Effector memory CD8-positive, alpha-beta T cell (primary cell): ENCODE results near the gene ASMTL.
A peak's percentile ranks its signal among the peaks of the same experiment; 100 is the strongest.
"Not testable (repeated sequence)": the region's sequence is repeated elsewhere in the genome, so short reads cannot be mapped to it uniquely, and the experiment has no call there.

ENCODE experiments used
- ATAC-seq: fragments of 150-1000 bp; cut with Tn5 transposase; replicated peaks from 2 replicates; pipeline ENCODE4 v1.10.0; 2021; ENCODE audit warnings: mild to moderate bottlenecking, moderate library complexity
- DNase-seq, 3 experiments: peaks; one replicate each; pipeline ENCODE4 v3.0.0; 2021
- H3K27ac Mint-ChIP-seq, 2 donors: one replicate each; pipeline ENCODE4 v1.8.0; 2022; ENCODE audit warnings: mild to moderate bottlenecking in 2 of 2, mixed read lengths in 2 of 2, moderate library complexity in 2 of 2
- H3K27me3 Mint-ChIP-seq, 2 donors: one replicate each; pipeline ENCODE4 v1.8.0; 2022; ENCODE audit warnings: mixed read lengths in 2 of 2
- H3K36me3 Mint-ChIP-seq: one replicate; pipeline ENCODE4 v1.8.0; 2022; ENCODE audit warnings: mild to moderate bottlenecking, moderate library complexity, mixed read lengths; ENCODE audit not compliant: insufficient read depth
- H3K4me1 Mint-ChIP-seq, 2 donors: one replicate each; pipeline ENCODE4 v1.8.0; 2022; ENCODE audit warnings: low read depth in 2 of 2, mixed read lengths in 2 of 2
- H3K4me3 Mint-ChIP-seq, 2 donors: one replicate each; pipeline ENCODE4 v1.8.0; 2022; ENCODE audit warnings: mild to moderate bottlenecking in 2 of 2, mixed read lengths in 2 of 2, moderate library complexity in 2 of 2
- H3K9me3 Mint-ChIP-seq, 2 donors: one replicate each; pipeline ENCODE4 v1.8.0; 2022; ENCODE audit warnings: mixed read lengths in 2 of 2

ASMTL gene

GRCh38 chrX:1476682-1477081 is 24.0 kb upstream of the ASMTL start:
- DNase-seq (peak in 1 of 3 experiments; percentile 0), ATAC-seq (no peak)
- Mint-ChIP-seq H3K27me3 (no peaks in the 10 kb centered on the region), H3K36me3 (peaks cover 66% of the 10 kb centered on the region), H3K9me3 (peaks cover 20 to 43% of the 10 kb centered on the region in 2 donors), H3K4me1 (peaks cover 78 to 87% of the 10 kb centered on the region in 2 donors), H3K4me3 (peak overlapping the region in 1 of 2 donors; percentile 48), H3K27ac (peak overlapping the region; percentile 96 to 98)

- DNase-seq: peak in 1 of 3 experiments; percentile 0
- peaks cover 80 to 87% of the 10 kb centered on the region in 2 donors for H3K4me1 Mint-ChIP-seq
- H3K27ac Mint-ChIP-seq: peak overlapping the region; percentile 96 to 98
- H3K9me3 Mint-ChIP-seq: peaks cover 20 to 45% of the 10 kb centered on the region in 2 donors
- no peak for ATAC-seq
- peak overlapping the region in 1 of 2 donors; percentile 48 for H3K4me3 Mint-ChIP-seq
- H3K36me3 Mint-ChIP-seq: peaks cover 66% of the 10 kb centered on the region
- no peaks in the 10 kb centered on the region for H3K27me3 Mint-ChIP-seq
Observed at GRCh38 chrX:1475881-1476280, 23.2 kb upstream of the ASMTL start.

GRCh38 chrX:1475481-1475880 is 22.8 kb upstream of the ASMTL start:
- peaks cover 66% of the 10 kb centered on the region for H3K36me3 Mint-ChIP-seq
- H3K4me3 Mint-ChIP-seq: peak overlapping the region in 1 of 2 donors; percentile 43
- peak overlapping the region; percentile 96 to 98 for H3K27ac Mint-ChIP-seq
- H3K4me1 Mint-ChIP-seq: peaks cover 79 to 87% of the 10 kb centered on the region in 2 donors
- DNase-seq (no peak), ATAC-seq (no peak)
- no peaks in the 10 kb centered on the region for H3K27me3 Mint-ChIP-seq
- H3K9me3 Mint-ChIP-seq: peaks cover 20 to 45% of the 10 kb centered on the region in 2 donors

DNA sequence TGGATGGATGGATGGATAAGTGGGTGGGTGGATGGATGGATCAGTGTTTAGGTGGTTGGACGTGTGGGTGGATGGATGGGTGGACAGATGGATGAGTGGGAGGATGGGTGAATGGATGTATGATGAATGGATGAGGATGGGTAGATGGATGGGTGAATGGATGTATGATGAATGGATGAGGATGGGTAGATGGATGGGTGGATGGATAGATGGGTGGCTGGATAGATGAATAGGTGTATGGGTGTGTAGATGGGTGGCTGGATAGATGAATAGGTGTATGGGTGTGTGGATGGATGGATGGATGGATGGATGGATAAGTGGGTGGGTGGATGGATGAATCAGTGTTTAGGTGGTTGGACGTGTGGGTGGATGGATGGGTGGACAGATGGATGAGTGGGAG is 21.9 kb upstream of the ASMTL start:
- H3K27ac Mint-ChIP-seq: peak overlapping the region; percentile 96 to 99
- peaks cover 65% of the 10 kb centered on the region for H3K36me3 Mint-ChIP-seq
- H3K4me3 Mint-ChIP-seq: peak overlapping the region; percentile 85 to 88
- peaks cover 20 to 45% of the 10 kb centered on the region in 2 donors for H3K9me3 Mint-ChIP-seq
- peaks cover 75 to 84% of the 10 kb centered on the region in 2 donors for H3K4me1 Mint-ChIP-seq
- not testable (repeated sequence) for H3K27me3 Mint-ChIP-seq, ATAC-seq, DNase-seq

DNA sequence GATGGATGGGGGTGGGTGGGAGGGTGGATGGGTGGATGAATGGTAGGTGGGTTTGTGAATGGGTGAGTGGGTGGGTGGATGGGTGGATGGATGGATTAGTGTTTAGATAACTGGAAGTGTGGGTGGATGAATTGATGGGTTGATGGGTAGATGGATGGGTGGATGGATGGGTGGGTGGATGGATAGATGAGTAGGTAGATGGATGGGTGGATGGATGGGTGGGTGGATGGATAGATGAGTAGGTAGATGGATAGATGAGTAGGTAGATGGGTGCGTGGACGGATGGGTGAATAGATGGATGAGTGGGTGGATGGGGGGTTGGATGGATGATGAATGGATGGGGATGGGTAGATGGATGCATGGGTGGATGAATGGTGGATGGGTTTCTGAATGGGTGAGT is 20.3 kb upstream of the ASMTL start:
- Mint-ChIP-seq H3K4me3 (peak overlapping the region; percentile 85 to 88), H3K36me3 (peaks cover 64% of the 10 kb centered on the region), H3K27me3 (no peaks in the 10 kb centered on the region), H3K9me3 (peaks cover 20 to 38% of the 10 kb centered on the region in 2 donors), H3K4me1 (peaks cover 74 to 83% of the 10 kb centered on the region in 2 donors), H3K27ac (peak overlapping the region; percentile 96 to 99)
- DNase-seq: no peak
- ATAC-seq: no peak

DNA sequence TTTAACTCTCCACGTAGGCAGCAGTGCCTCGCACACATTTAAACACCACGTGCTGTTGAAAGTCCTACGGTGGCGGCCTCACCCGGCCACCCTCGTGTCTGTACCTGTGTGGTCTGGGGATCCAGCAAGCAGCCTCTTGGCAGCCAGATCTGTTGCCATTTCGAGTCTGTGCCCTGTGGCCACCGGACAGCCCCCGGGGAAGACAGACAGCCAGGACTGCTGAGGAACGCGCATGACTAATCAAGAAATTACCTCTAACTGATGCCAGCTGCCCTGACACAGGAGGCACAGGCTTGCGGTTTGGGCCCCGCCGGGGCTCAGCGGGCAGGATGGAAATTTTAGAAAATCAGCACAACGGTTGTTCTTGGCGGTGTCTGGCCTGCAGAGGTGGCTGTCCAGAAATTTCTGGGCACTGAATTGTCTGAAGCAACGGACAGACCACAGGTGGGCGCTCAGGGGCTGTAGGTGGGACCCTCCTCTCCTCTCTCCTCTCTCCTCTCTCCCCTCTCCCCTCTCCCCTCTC is 15.6 kb upstream of the ASMTL start:
- peak; percentile 52 for ATAC-seq
- Mint-ChIP-seq H3K4me1 (peaks cover 77 to 88% of the 10 kb centered on the region in 2 donors), H3K27me3 (no peaks in the 10 kb centered on the region), H3K4me3 (peak overlapping the region; percentile 91 to 95), H3K27ac (peak overlapping the region; percentile 96 to 99), H3K36me3 (peaks cover 88% of the 10 kb centered on the region), H3K9me3 (peaks cover 10 to 14% of the 10 kb centered on the region in 2 donors)
- peak; percentile 72 to 81 (median 73) for DNase-seq

GRCh38 chrX:1466971-1467561 is 14.4 kb upstream of the ASMTL start:
- Mint-ChIP-seq H3K4me1 (peaks cover 73 to 88% of the 10 kb centered on the region in 2 donors), H3K27ac (peak overlapping the region; percentile 96 to 99), H3K4me3 (peak overlapping the region; percentile 91 to 95), H3K9me3 (peaks cover 3 to 6% of the 10 kb centered on the region in 2 donors), H3K27me3 (no peaks in the 10 kb centered on the region), H3K36me3 (peaks cover 92% of the 10 kb centered on the region)
- DNase-seq (peak; percentile 40 to 66 (median 42)), ATAC-seq (peak; percentile 1)

DNA sequence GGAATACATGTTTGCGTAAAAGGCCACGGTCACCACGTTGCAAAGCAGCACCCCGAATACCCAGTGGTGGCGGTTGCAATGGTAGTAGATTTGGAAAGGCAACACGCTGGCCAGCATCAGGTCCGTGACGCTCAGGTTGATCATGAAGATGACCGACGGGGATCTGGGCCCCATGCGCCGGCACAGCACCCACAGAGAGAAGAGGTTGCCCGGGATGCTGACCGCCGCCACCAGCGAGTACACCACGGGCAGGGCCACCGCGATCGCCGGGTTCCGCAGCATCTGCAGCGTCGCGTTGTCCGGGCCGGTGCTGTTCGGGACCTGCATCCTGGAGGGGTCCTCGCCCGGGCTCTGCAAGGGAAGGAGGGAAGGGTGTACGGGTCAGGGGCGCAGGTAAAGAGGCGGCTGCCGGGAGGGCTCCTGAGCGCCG is 13.5 kb upstream of the ASMTL start:
- DNase-seq (peak in 1 of 3 experiments; percentile 10), ATAC-seq (no peak)
- no peaks in the 10 kb centered on the region for H3K9me3 Mint-ChIP-seq
- H3K36me3 Mint-ChIP-seq: peaks cover 85% of the 10 kb centered on the region
- peak overlapping the region; percentile 96 to 99 for H3K27ac Mint-ChIP-seq
- H3K4me1 Mint-ChIP-seq: peaks cover 65 to 86% of the 10 kb centered on the region in 2 donors
- H3K4me3 Mint-ChIP-seq: peak overlapping the region; percentile 91 to 95
- H3K27me3 Mint-ChIP-seq: no peaks in the 10 kb centered on the region

- no peaks in the 10 kb centered on the region for H3K27me3 Mint-ChIP-seq
- H3K36me3 Mint-ChIP-seq: peaks cover 78% of the 10 kb centered on the region
- DNase-seq: peak in 1 of 3 experiments; percentile 1
- H3K4me3 Mint-ChIP-seq: peak overlapping the region; percentile 91 to 95
- no peaks in the 10 kb centered on the region for H3K9me3 Mint-ChIP-seq
- ATAC-seq: no peak
- peak overlapping the region; percentile 96 to 99 for H3K27ac Mint-ChIP-seq
- peaks cover 61 to 80% of the 10 kb centered on the region in 2 donors for H3K4me1 Mint-ChIP-seq
Observed at GRCh38 chrX:1465286-1466231, 12.8 kb upstream of the ASMTL start.

DNA sequence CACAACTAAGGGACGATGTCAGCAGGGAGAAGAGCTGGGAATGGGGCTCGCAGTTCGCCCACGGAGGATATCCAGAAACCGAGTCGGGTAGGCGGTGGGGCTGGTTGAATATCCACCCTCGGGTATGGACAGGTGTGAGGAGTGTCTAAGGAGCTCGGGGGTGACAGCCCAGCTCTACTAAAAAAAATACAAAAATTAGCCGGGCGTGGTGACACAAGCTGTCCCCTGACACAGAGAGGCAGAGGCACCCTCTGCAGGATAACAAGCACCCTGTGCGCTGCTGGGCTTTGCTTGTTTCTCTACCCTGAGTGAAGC is 12.2 kb upstream of the ASMTL start:
- H3K27ac Mint-ChIP-seq: peak overlapping the region; percentile 96 to 99
- ATAC-seq (no peak), DNase-seq (peak in 1 of 3 experiments; percentile 56)
- peak overlapping the region; percentile 91 to 95 for H3K4me3 Mint-ChIP-seq
- no peaks in the 10 kb centered on the region for H3K27me3 Mint-ChIP-seq
- H3K36me3 Mint-ChIP-seq: peaks cover 74% of the 10 kb centered on the region
- H3K9me3 Mint-ChIP-seq: no peaks in the 10 kb centered on the region
- H3K4me1 Mint-ChIP-seq: peaks cover 59 to 75% of the 10 kb centered on the region in 2 donors

GRCh38 chrX:1464041-1464970 is 11.6 kb upstream of the ASMTL start:
- DNase-seq: peak in 2 of 3 experiments; percentile 37 to 44
- Mint-ChIP-seq H3K4me1 (peaks cover 54 to 71% of the 10 kb centered on the region in 2 donors), H3K4me3 (peak overlapping the region; percentile 91 to 95), H3K9me3 (no peaks in the 10 kb centered on the region), H3K27me3 (no peaks in the 10 kb centered on the region), H3K36me3 (peaks cover 68% of the 10 kb centered on the region), H3K27ac (peak overlapping the region; percentile 96 to 99)
- ATAC-seq: peak; percentile 3

- DNase-seq (peak in 2 of 3 experiments; percentile 0 to 19), ATAC-seq (no peak)
- Mint-ChIP-seq H3K4me3 (peak overlapping the region; percentile 91 to 95), H3K27me3 (no peaks in the 10 kb centered on the region), H3K4me1 (peaks cover 50 to 66% of the 10 kb centered on the region in 2 donors), H3K36me3 (peaks cover 64% of the 10 kb centered on the region), H3K9me3 (no peaks in the 10 kb centered on the region), H3K27ac (peak overlapping the region; percentile 96 to 99)
Observed at GRCh38 chrX:1463581-1463980, 10.9 kb upstream of the ASMTL start.
